ENCODE data around the gene BACE1-AS. TPM values are rescaled to one million over a fixed set of nuclear protein-coding genes. Genes with fewer than 3 reads are reported as not detected.
A peak's percentile ranks its signal among the peaks of the same experiment; 100 is the strongest.
"Not testable (repeated sequence)": the region's sequence is repeated elsewhere in the genome, so short reads cannot be mapped to it uniquely, and the experiment has no call there.

BACE1-AS gene
- total RNA-seq, 1 experiment from 2014 or later, result 0.98 TPM

GRCh38 chr11:117315285-117316196 lies 24.4 kb downstream of the BACE1-AS start:
- no peak for DNase-seq (ENCODE audit: low spot score)
- in situ Hi-C loops (cut with HindIII; ENCODE audit: low sequenced_read_pairs), result no loop called here

- in situ Hi-C loops (cut with HindIII; ENCODE audit: low sequenced_read_pairs), result no loop called here
- DNase-seq (ENCODE audit: low spot score), result peak; percentile 96
Observed at GRCh38 chr11:117316197-117316961, 25.2 kb downstream of the BACE1-AS start, which contains the start of gene BACE1. Gene BACE1, minus strand, starts transcription at chr11:117316256. Its CDS starts 461 bp downstream, at chr11:117315795.

- DNase-seq (ENCODE audit: low spot score), result no peak
- in situ Hi-C loops (cut with HindIII; ENCODE audit: low sequenced_read_pairs), result no loop called here
Observed at GRCh38 chr11:117318738-117319137, 27.6 kb downstream of the BACE1-AS start.

GRCh38 chr11:117319214-117319840 lies 28.2 kb downstream of the BACE1-AS start:
- no peak for DNase-seq (ENCODE audit: low spot score)
- in situ Hi-C loops (cut with HindIII; ENCODE audit: low sequenced_read_pairs), result no loop called here

- DNase-seq (ENCODE audit: low spot score); in situ Hi-C loops (cut with HindIII; ENCODE audit: low sequenced_read_pairs): not testable (repeated sequence)
Observed at GRCh38 chr11:117327255-117327566, 36.1 kb downstream of the BACE1-AS start.

- peak; percentile 98 for DNase-seq (ENCODE audit: low spot score)
- in situ Hi-C loops (cut with HindIII; ENCODE audit: low sequenced_read_pairs), result no loop called here
Observed at GRCh38 chr11:117327567-117328374, 36.6 kb downstream of the BACE1-AS start, which contains the start of gene CEP164. Gene CEP164, plus strand, starts transcription at chr11:117327854. Its CDS starts 10,733 bp downstream, at chr11:117338587.

- in situ Hi-C loops (cut with HindIII; ENCODE audit: low sequenced_read_pairs), result no loop called here
- DNase-seq (ENCODE audit: low spot score), result peak; percentile 66
Observed at GRCh38 chr11:117328375-117329010, 37.3 kb downstream of the BACE1-AS start.

- no peak for DNase-seq (ENCODE audit: low spot score)
- in situ Hi-C loops (cut with HindIII; ENCODE audit: low sequenced_read_pairs), result no loop called here
Observed at GRCh38 chr11:117332843-117333242, 41.7 kb downstream of the BACE1-AS start.

GRCh38 chr11:117333917-117334316 lies 42.8 kb downstream of the BACE1-AS start:
- no peak for DNase-seq (ENCODE audit: low spot score)
- in situ Hi-C loops (cut with HindIII; ENCODE audit: low sequenced_read_pairs), result no loop called here

- in situ Hi-C loops (cut with HindIII; ENCODE audit: low sequenced_read_pairs), result no loop called here
- DNase-seq (ENCODE audit: low spot score), result no peak
Observed at GRCh38 chr11:117334896-117335295, 43.8 kb downstream of the BACE1-AS start.

- no peak for DNase-seq (ENCODE audit: low spot score)
- in situ Hi-C loops (cut with HindIII; ENCODE audit: low sequenced_read_pairs), result no loop called here
Observed at GRCh38 chr11:117335399-117335798, 44.3 kb downstream of the BACE1-AS start.

- in situ Hi-C loops (cut with HindIII; ENCODE audit: low sequenced_read_pairs), result no loop called here
- DNase-seq (ENCODE audit: low spot score), result no peak
Observed at GRCh38 chr11:117337076-117337475, 45.9 kb downstream of the BACE1-AS start.

Other genes with a start within 250 kb of the BACE1-AS start
- 6.5 and 8.1 TPM in 2 replicates for gene SIK3, start 192.9 kb upstream of the BACE1-AS start, total RNA-seq (2014; rRNA removed; shearing (Covaris generic))
- 127 and 161 TPM in 2 replicates for gene PAFAH1B2, start 147.1 kb upstream of the BACE1-AS start, total RNA-seq (2014; rRNA removed; shearing (Covaris generic))
- 18.6 and 20.1 TPM in 2 replicates for gene SIDT2, start 112.6 kb upstream of the BACE1-AS start, total RNA-seq (2014; rRNA removed; shearing (Covaris generic))
- gene TAGLN, start 92.0 kb upstream of the BACE1-AS start, total RNA-seq (2014; rRNA removed; shearing (Covaris generic)), result 860 and 912 TPM in 2 replicates
- 40.3 and 52.6 TPM in 2 replicates for gene PCSK7, start 59.3 kb upstream of the BACE1-AS start, total RNA-seq (2014; rRNA removed; shearing (Covaris generic))
- gene RNF214, start 58.7 kb upstream of the BACE1-AS start, total RNA-seq (2014; rRNA removed; shearing (Covaris generic)), result 5.5 and 18.3 TPM in 2 replicates
- gene BACE1, start 24.9 kb downstream of the BACE1-AS start, total RNA-seq (2014; rRNA removed; shearing (Covaris generic)), result 2.3 and 9.7 TPM in 2 replicates
- 49.5 and 54.7 TPM in 2 replicates for gene CEP164, start 36.5 kb downstream of the BACE1-AS start, total RNA-seq (2014; rRNA removed; shearing (Covaris generic))